H1 (cell line): ENCODE results near the gene ANKRD36C. TPM values are rescaled to one million over a fixed set of nuclear protein-coding genes. Genes with fewer than 3 reads are reported as not detected.
"Not testable (repeated sequence)": the region's sequence is repeated elsewhere in the genome, so short reads cannot be mapped to it uniquely, and the experiment has no call there.

Source experiments
- CTCF ChIA-PET: fragments of 300-600 bp; sonication (Branson Sonifier 250); formaldehyde crosslinking; loops from one replicate; lab custom pipeline; 2021; ENCODE audit not compliant: partially characterized antibody; lab: Charles Lee
- POLR2A ChIA-PET: fragments of 300-600 bp; sonication (Branson Sonifier 250); formaldehyde crosslinking; loops from one replicate; lab custom pipeline; 2021; ENCODE audit warnings: inconsistent platforms; ENCODE audit not compliant: partially characterized antibody; lab: Charles Lee
- DNase-seq, 2 experiments: peaks; one replicate each; pipeline versions ENCODE4 v3.0.0 to v3.0.0-alpha.2; 2010 to 2022; ENCODE audit warnings: low spot score in 2 of 2, low read depth in 1 of 2, mixed read lengths in 1 of 2
- FAIRE-seq: peaks from 2 replicates; lab custom pipeline; 2011; peaks lifted over from hg19 to GRCh38; lab: Jason Lieb, UNC
- H2AFZ ChIP-seq: 2 replicates; pipeline ENCODE4 v1.8.1; 2012; ENCODE audit warnings: low read length, inconsistent platforms
- H2AK5ac ChIP-seq: 2 replicates; pipeline ENCODE4 v1.6.1; 2013; ENCODE audit warnings: low read depth, low read length
- H2BK120ac ChIP-seq: replicated peaks from 2 replicates; pipeline ENCODE3; 2013; ENCODE audit warnings: low read depth, low read length, inconsistent platforms
- H2BK12ac ChIP-seq: 2 replicates; pipeline ENCODE4 v1.6.1; 2013; ENCODE audit warnings: low read depth, low read length
- H2BK15ac ChIP-seq: 2 replicates; pipeline ENCODE4 v1.6.1; 2013; ENCODE audit warnings: low read length
- H2BK20ac ChIP-seq: 2 replicates; pipeline ENCODE4 v1.6.1; 2013; ENCODE audit warnings: low read length
- H2BK5ac ChIP-seq: 2 replicates; pipeline ENCODE4 v1.6.1; 2013; ENCODE audit warnings: low read depth, low read length
- H3K14ac ChIP-seq: 2 replicates; pipeline ENCODE4 v1.6.1; 2013; ENCODE audit warnings: inconsistent platforms; ENCODE audit not compliant: insufficient read length
- H3K18ac ChIP-seq: 2 replicates; pipeline ENCODE4 v1.6.1; 2013; ENCODE audit warnings: low read length; ENCODE audit errors: extremely low read depth
- H3K23ac ChIP-seq: 2 replicates; pipeline ENCODE4 v1.6.1; 2013; ENCODE audit warnings: inconsistent platforms; ENCODE audit not compliant: insufficient read length
- H3K23me2 ChIP-seq: 2 replicates; pipeline ENCODE4 v1.6.1; 2013; ENCODE audit warnings: low read depth, low read length
- H3K27ac ChIP-seq: 2 replicates; pipeline ENCODE4 v1.6.1; 2011; ENCODE audit warnings: low read depth, low read length, inconsistent platforms
- H3K27me3 ChIP-seq, 4 experiments: replicated peaks in 1 of 4; 1 replicate in 1 of 4; 2 replicates in 3 of 4; pipeline versions ENCODE4 v1.6.1 to v1.8.1; 2011 to 2013; ENCODE audit warnings: low read length in 3 of 4, mild to moderate bottlenecking in 3 of 4, inconsistent platforms in 2 of 4, mixed read lengths in 2 of 4, moderate library complexity in 1 of 4; ENCODE audit not compliant: control insufficient read depth in 3 of 4, insufficient read depth in 3 of 4; ENCODE audit errors: extremely low read depth in 1 of 4
- H3K36me3 ChIP-seq, 4 experiments: 2 replicates each; pipeline versions ENCODE4 v1.6.1 to v1.8.1; 2011 to 2013; ENCODE audit warnings: mild to moderate bottlenecking in 4 of 4, low read length in 3 of 4, moderate library complexity in 2 of 4, control low read depth in 1 of 4, inconsistent platforms in 1 of 4; ENCODE audit not compliant: insufficient read depth in 4 of 4, control insufficient read depth in 2 of 4
- H3K4ac ChIP-seq: replicated peaks from 2 replicates; pipeline ENCODE3; 2013; ENCODE audit warnings: low read length, low read depth, mixed read lengths, inconsistent platforms; ENCODE audit not compliant: insufficient read length
- H3K4me1 ChIP-seq, 4 experiments: replicated peaks in 1 of 4; 1 replicate in 1 of 4; 2 replicates in 3 of 4; pipeline versions ENCODE4 v1.6.1 to v1.8.1; 2011 to 2013; ENCODE audit warnings: low read length in 3 of 4, inconsistent platforms in 2 of 4, mixed read lengths in 1 of 4; ENCODE audit not compliant: insufficient read depth in 4 of 4, control insufficient read depth in 3 of 4
- H3K4me2 ChIP-seq, 2 experiments: 2 replicates each; pipeline versions ENCODE4 v1.6.1 to v1.8.1; 2011 to 2013; ENCODE audit warnings: low read depth in 2 of 2, low read length in 2 of 2, control low read depth in 1 of 2, inconsistent platforms in 1 of 2, mild to moderate bottlenecking in 1 of 2; ENCODE audit not compliant: insufficient read depth in 1 of 2
- H3K4me3 ChIP-seq, 4 experiments: fragments of 200-600, 300-600 bp in 1 of 4; sonication (generic), shearing (Covaris generic), sonication (Bioruptor Twin) in 1 of 4; 2 replicates each; pipeline versions ENCODE4 v1.5.1 to v1.8.1; 2011 to 2016; ENCODE audit warnings: low read length in 4 of 4, low read depth in 3 of 4, control low read depth in 2 of 4, inconsistent platforms in 2 of 4, mild to moderate bottlenecking in 2 of 4, mixed read lengths in 1 of 4, moderate library complexity in 1 of 4; ENCODE audit not compliant: insufficient read depth in 2 of 4; ENCODE audit errors: extremely low read depth in 1 of 4
- H3K56ac ChIP-seq: replicated peaks from 2 replicates; pipeline ENCODE3; 2013; ENCODE audit warnings: low read depth, mild to moderate bottlenecking, mixed read lengths, low read length, inconsistent platforms; ENCODE audit not compliant: insufficient read length
- H3K79me1 ChIP-seq: 2 replicates; pipeline ENCODE4 v1.6.1; 2013; ENCODE audit warnings: low read depth, low read length, control low read depth
- H3K79me2 ChIP-seq, 2 experiments: 2 replicates each; pipeline versions ENCODE4 v1.6.1 to v1.8.1; 2012 to 2013; ENCODE audit warnings: low read length in 2 of 2, mild to moderate bottlenecking in 2 of 2, inconsistent platforms in 1 of 2; ENCODE audit not compliant: insufficient read depth in 2 of 2, control insufficient read depth in 1 of 2
- H3K9ac ChIP-seq, 4 experiments: replicated peaks in 1 of 4; 1 replicate in 1 of 4; 2 replicates in 3 of 4; pipeline versions ENCODE4 v1.6.1 to v1.8.1; 2011 to 2013; ENCODE audit warnings: low read depth in 3 of 4, low read length in 3 of 4, control low read depth in 2 of 4, mild to moderate bottlenecking in 2 of 4, moderate library complexity in 2 of 4, inconsistent platforms in 1 of 4; ENCODE audit errors: extremely low read depth in 1 of 4
- H3K9me3 ChIP-seq, 2 experiments: 2 replicates each; pipeline versions ENCODE4 v1.6.1 to v1.8.1; 2012 to 2013; ENCODE audit warnings: mild to moderate bottlenecking in 2 of 2, moderate library complexity in 2 of 2, control low read depth in 1 of 2, inconsistent platforms in 1 of 2, low read depth in 1 of 2, low read length in 1 of 2, mixed read lengths in 1 of 2; ENCODE audit not compliant: insufficient read depth in 2 of 2
- H4K20me1 ChIP-seq, 2 experiments: replicated peaks in 1 of 2; 2 replicates each; pipeline versions ENCODE3 to v1.8.1; 2011 to 2013; ENCODE audit warnings: inconsistent platforms in 2 of 2, low read length in 2 of 2, mild to moderate bottlenecking in 1 of 2; ENCODE audit not compliant: insufficient read depth in 2 of 2, control insufficient read depth in 1 of 2
- H4K5ac ChIP-seq: 2 replicates; pipeline ENCODE4 v1.6.1; 2013; ENCODE audit warnings: low read length, low read depth, mixed read lengths, inconsistent platforms; ENCODE audit not compliant: insufficient read length
- H4K8ac ChIP-seq: 2 replicates; pipeline ENCODE4 v1.8.0; 2013; ENCODE audit warnings: mild to moderate bottlenecking, moderate library complexity, low read length, inconsistent platforms; ENCODE audit not compliant: insufficient read depth; ENCODE audit errors: extremely low read depth
- H4K91ac ChIP-seq: replicated peaks from 2 replicates; pipeline ENCODE3; 2013; ENCODE audit warnings: low read length, mixed read lengths, inconsistent platforms; ENCODE audit not compliant: insufficient read length
- KDM1A ChIP-seq: fragments of 200-600, 300-600 bp; sonication (generic); IDR thresholded peaks from 2 replicates; pipeline ENCODE4 v1.7.1; 2016; ENCODE audit warnings: mild to moderate bottlenecking, low read length, borderline replicate concordance
- KDM5A ChIP-seq: fragments of 200-600 bp; IDR thresholded peaks from 2 replicates; pipeline ENCODE4 v1.7.1; 2012; ENCODE audit warnings: mild to moderate bottlenecking, low read length, inconsistent platforms, mixed read lengths
- WGBS, 2 experiments: shearing (Covaris generic) in 1 of 2; methylation state at CpG; one replicate each; pipeline versions ENCODE4 v1.1.6 to v1.1.7; 2013 to 2015; ENCODE audit warnings: low lambda C conversion rate in 2 of 2, mixed read lengths in 2 of 2, inconsistent platforms in 1 of 2, low coverage in 1 of 2, missing lambda C conversion rate in 1 of 2; ENCODE audit not compliant: insufficient replicate concordance in 2 of 2, insufficient coverage in 1 of 2, insufficient read length in 1 of 2; ENCODE audit errors: extremely low coverage in 1 of 2, missing lambda C conversion rate in 1 of 2; 5-methylcytosine and 5-hydroxymethylcytosine counted together
- polyA plus RNA-seq, 7 experiments: library from polyadenylated mRNA; depleted of rRNA in 3 of 7; stranded (reverse) in 5 of 7; unstranded in 2 of 7; fragments of >200 nt in 5 of 7; fragments of 200-250 nt in 2 of 7; gene quantifications; 1 replicate in 5 of 7; 2 replicates in 1 of 7; 4 replicates in 1 of 7; pipeline versions ENCODE4 v1.2.1 to v1.2.3, GENCODE V29; 2011 to 2013; ENCODE audit warnings: missing spikeins in 2 of 7, mixed read lengths in 2 of 7
- total RNA-seq: library from RNA; stranded (reverse); fragmentation: NEBNext Ultra II Directional; extraction: Animal tissue kit (Norgen Biotek cat#: 25700); gene quantifications from 2 replicates; pipeline ENCODE4 v1.2.1, GENCODE V29; 2021

Gene ANKRD36C
- total and polyA plus RNA-seq, 2 of the 8 experiments (the other 6 are each of a cell fraction or from before 2014, with no cell fraction given): 1.1 to 7.3 TPM

DNA sequence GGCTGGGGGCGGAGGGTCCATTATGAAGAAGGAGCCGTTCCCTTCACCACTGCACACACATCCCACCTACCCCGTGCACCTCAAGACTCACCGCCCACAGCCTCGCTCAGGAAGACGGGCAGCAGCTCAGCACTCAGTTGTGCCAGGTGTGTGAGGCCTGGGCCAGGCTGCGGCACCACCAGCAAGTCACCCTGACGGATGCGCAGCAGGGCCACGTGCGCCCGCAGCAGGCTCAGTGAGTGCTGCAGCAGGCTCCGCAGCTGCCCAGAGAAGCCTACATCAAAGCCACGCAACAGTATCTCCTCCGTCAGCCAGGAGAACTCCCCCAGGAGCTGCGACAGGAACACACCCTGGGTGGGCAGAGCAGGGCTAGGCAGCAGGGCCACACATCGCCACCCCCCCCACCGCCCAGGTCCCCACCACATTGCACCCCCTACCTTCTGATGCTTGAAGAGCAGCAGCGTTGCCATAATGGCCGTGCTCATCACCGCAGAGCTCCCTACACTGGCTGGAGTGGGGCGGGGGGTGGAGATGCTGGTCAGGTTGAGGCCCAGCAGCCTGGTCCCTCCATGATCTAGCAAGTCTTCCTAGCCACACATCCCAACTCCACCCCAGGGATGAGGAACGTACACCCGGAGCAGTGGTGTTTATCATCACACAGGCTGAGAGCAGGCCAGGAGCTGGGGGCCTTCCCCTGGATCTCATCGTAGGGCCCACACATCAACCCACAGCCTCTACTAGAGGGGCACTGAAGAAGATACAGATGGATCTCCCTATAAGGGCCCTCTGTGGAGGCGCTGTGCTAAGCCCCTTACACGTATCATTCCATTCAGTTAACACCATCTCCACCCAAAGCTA, 32.9 kb upstream of the ANKRD36C start (continued):
- TF ChIP-seq KDM1A (no peak), KDM5A (no peak)
- TF ChIP-seq, all 59 proteins: peak for 2

DNA sequence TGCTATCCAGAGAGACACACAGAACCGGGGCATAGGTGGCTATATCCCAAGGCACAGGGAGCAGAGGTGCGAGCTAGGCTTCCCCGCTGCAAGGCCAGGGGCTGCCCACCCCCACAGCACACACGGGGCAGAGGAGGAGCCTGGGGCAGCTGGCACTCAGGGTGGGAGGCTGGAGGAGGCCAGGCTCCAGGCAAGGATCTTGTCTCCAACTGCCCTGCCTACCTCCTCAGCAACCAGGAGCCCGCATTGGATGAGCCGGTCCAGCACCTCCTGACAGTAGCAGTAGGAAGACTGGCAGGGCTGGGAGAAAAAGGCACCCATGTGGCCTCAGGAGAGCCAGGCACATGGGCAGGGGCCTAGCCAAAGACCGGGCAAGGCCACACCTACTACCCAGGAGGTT, 32.1 kb upstream of the ANKRD36C start:
- DNase-seq, H3K4me3 ChIP-seq, H2AK5ac ChIP-seq, H3K36me3 ChIP-seq, H3K9me3 ChIP-seq, H3K18ac ChIP-seq, H3K9ac ChIP-seq, POLR2A ChIA-PET, H3K23me2 ChIP-seq, H3K23ac ChIP-seq, H2BK120ac ChIP-seq, H3K4me2 ChIP-seq, H2BK12ac ChIP-seq, H3K14ac ChIP-seq, H3K79me1 ChIP-seq, H3K79me2 ChIP-seq, H4K20me1 ChIP-seq, H2BK5ac ChIP-seq, H3K27me3 ChIP-seq, H3K4ac ChIP-seq, H4K5ac ChIP-seq, H4K8ac ChIP-seq, FAIRE-seq, H2BK20ac ChIP-seq, H2AFZ ChIP-seq, H4K91ac ChIP-seq, H3K56ac ChIP-seq, H2BK15ac ChIP-seq, H3K27ac ChIP-seq, H3K4me1 ChIP-seq: not testable (repeated sequence)
- CTCF ChIA-PET: interaction anchor here (1.0 to 4.6 kb wide), 7 partner anchors 44 to 151 kb away, joined by 3 to 40 read pairs (median 5); no protein-coding TSS in a partner anchor
- WGBS, 2 experiments: 100% methylated on average over 6 of the region's 7 CpGs; no CpG with 5 or more reads in 1 of the 2 experiments
